DOHH2 (cell line): Measurements from ENCODE around the gene CBR3.

ENCODE experiments used
- CTCF ChIP-seq: fragments of 200-600 bp; sonication (generic); IDR thresholded peaks from one replicate; pipeline ENCODE4 v1.5.1; 2014; ENCODE audit warnings: antibody characterized with exemption, mild to moderate bottlenecking, low read depth, low read length; ENCODE audit not compliant: poor library complexity, severe bottlenecking
- EZH2phosphoT487 ChIP-seq: fragments of 200-600 bp; sonication (generic); IDR thresholded peaks from 2 replicates; pipeline ENCODE4 v1.6.1; 2017; ENCODE audit warnings: borderline replicate concordance, mild to moderate bottlenecking, antibody characterized with exemption, low read length, moderate library complexity, mixed read lengths

GRCh38 chr21:36120304-36120888 lies 14.5 kb upstream of the CBR3 start:
- TF ChIP-seq CTCF (no peak), EZH2phosphoT487 (no peak)
